NCI-H446 (cell line): Measurements from ENCODE around the gene SORBS1.

Source experiments
- DNase-seq, 2 experiments: peaks; one replicate each; lab custom pipeline; 2025; lab: John Stamatoyannopoulos, UW

Gene SORBS1

GRCh38 chr10:95343573-95343972 is 217.6 kb downstream of the SORBS1 start:
- no peak for DNase-seq

GRCh38 chr10:95341716-95342130 is 219.4 kb downstream of the SORBS1 start:
- no peak for DNase-seq

- DNase-seq, result no peak
Measured at GRCh38 chr10:95339863-95340262, 221.3 kb downstream of the SORBS1 start.

GRCh38 chr10:95337423-95338160 is 223.6 kb downstream of the SORBS1 start:
- no peak for DNase-seq

- DNase-seq, result no peak
Measured at GRCh38 chr10:95336702-95337101, 224.5 kb downstream of the SORBS1 start.

- no peak for DNase-seq
Measured at GRCh38 chr10:95335933-95336699, 225.1 kb downstream of the SORBS1 start.

- DNase-seq, result no peak
Measured at GRCh38 chr10:95334805-95335144, 226.4 kb downstream of the SORBS1 start.

GRCh38 chr10:95333997-95334804 is 227.0 kb downstream of the SORBS1 start:
- no peak for DNase-seq

- no peak for DNase-seq
Measured at GRCh38 chr10:95332666-95333249, 228.4 kb downstream of the SORBS1 start.

GRCh38 chr10:95331596-95332130 is 229.5 kb downstream of the SORBS1 start:
- DNase-seq, result no peak

GRCh38 chr10:95330966-95331453 is 230.2 kb downstream of the SORBS1 start:
- no peak for DNase-seq

- no peak for DNase-seq
Measured at GRCh38 chr10:95329296-95329695, 231.9 kb downstream of the SORBS1 start.

- DNase-seq, result no peak
Measured at GRCh38 chr10:95328013-95328412, 233.2 kb downstream of the SORBS1 start.

- DNase-seq, result no peak
Measured at GRCh38 chr10:95327367-95327766, 233.8 kb downstream of the SORBS1 start.

- DNase-seq, result no peak
Measured at GRCh38 chr10:95326396-95326795, 234.8 kb downstream of the SORBS1 start.

GRCh38 chr10:95325863-95326262 is 235.3 kb downstream of the SORBS1 start:
- DNase-seq, result no peak

- no peak for DNase-seq
Measured at GRCh38 chr10:95324436-95325268, 236.5 kb downstream of the SORBS1 start.

GRCh38 chr10:95321554-95322301 is 239.4 kb downstream of the SORBS1 start:
- DNase-seq, result no peak

- no peak for DNase-seq
Measured at GRCh38 chr10:95319239-95319638, 241.9 kb downstream of the SORBS1 start.

- no peak for DNase-seq
Measured at GRCh38 chr10:95315509-95315908, 245.7 kb downstream of the SORBS1 start.
